ENCODE results near the gene FKRP. TPM values are rescaled to one million over a fixed set of nuclear protein-coding genes. Genes with fewer than 3 reads are reported as not detected.
"Not testable (repeated sequence)": the region's sequence is repeated elsewhere in the genome, so short reads cannot be mapped to it uniquely, and the experiment has no call there.

Gene FKRP
- total and polyA plus RNA-seq, 2 donors (not counting 1 experiment from before 2014, with no cell fraction given), result 11.8 to 12.2 TPM

- Histone ChIP-seq H3K79me2 (ENCODE audit: control insufficient read depth, insufficient read depth, low read length) (no peaks in the 10 kb centered on the region), H3K4me3 (replicated peaks in 1 of 4; ENCODE audit: control extremely low read depth in 1 of 4, insufficient read depth in 1 of 4, low read depth in 3 of 4, low read length in 4 of 4) (no peak overlapping the region), H3K9me3 (ENCODE audit: control insufficient read depth, insufficient read depth, low read depth, low read length) (no peaks in the 10 kb centered on the region), H3K4me1 (ENCODE audit: control insufficient read depth, extremely low read depth, insufficient read depth, low read length) (no peaks in the 10 kb centered on the region), H3K4me2 (ENCODE audit: extremely low read depth, insufficient read depth, low read length) (no peak overlapping the region), H3K27me3 (ENCODE audit: control insufficient read depth, insufficient read depth, low read length) (no peaks in the 10 kb centered on the region), H3K9ac (ENCODE audit: insufficient read depth, low read length) (no peak overlapping the region), H4K20me1 (ENCODE audit: control insufficient read depth, extremely low read depth, insufficient read depth, low read length) (no peaks in the 10 kb centered on the region), H3K36me3 (ENCODE audit: control insufficient read depth, insufficient read depth, low read length) (no peaks in the 10 kb centered on the region), H3K27ac (ENCODE audit: insufficient read depth, low read length) (no peak overlapping the region), H2AFZ (ENCODE audit: low read length) (no peak overlapping the region)
- TF ChIP-seq, protein P1, sequence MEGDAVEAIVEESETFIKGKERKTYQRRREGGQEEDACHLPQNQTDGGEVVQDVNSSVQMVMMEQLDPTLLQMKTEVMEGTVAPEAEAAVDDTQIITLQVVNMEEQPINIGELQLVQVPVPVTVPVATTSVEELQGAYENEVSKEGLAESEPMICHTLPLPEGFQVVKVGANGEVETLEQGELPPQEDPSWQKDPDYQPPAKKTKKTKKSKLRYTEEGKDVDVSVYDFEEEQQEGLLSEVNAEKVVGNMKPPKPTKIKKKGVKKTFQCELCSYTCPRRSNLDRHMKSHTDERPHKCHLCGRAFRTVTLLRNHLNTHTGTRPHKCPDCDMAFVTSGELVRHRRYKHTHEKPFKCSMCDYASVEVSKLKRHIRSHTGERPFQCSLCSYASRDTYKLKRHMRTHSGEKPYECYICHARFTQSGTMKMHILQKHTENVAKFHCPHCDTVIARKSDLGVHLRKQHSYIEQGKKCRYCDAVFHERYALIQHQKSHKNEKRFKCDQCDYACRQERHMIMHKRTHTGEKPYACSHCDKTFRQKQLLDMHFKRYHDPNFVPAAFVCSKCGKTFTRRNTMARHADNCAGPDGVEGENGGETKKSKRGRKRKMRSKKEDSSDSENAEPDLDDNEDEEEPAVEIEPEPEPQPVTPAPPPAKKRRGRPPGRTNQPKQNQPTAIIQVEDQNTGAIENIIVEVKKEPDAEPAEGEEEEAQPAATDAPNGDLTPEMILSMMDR (conservative IDR thresholded peaks at IDR 0.05 in 1 of 2, IDR thresholded peaks at IDR 0.05 in 1 of 2; ENCODE audit: low read depth in 1 of 2, low read length in 2 of 2), result no peak
- TF ChIP-seq EZH2 (IDR thresholded peaks at IDR 0.05; ENCODE audit: low read length, missing control alignments), result no peak
- no peak for DNase-seq (ENCODE audit: low read depth in 2 of 2)
Observed at GRCh38 chr19:46803555-46803954, 57.7 kb downstream of the FKRP start.

DNA sequence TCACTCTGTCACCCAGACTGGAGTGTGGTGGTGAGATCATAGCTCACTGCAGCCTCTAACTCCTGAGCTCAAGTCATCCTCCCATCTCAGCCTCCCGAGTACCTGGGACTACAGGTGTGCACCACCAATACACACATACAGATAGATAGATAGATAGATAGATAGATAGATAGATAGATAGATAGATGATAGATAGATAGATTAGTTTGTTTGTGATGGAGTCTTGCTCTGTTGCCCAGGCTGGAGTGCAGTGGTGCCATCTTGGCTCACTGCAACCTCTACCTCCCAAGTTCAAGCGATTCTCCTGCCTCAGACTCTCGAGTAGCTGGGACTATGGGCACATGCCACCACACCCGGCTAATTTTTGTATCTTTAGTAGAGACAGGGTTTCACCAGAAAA, 58.6 kb downstream of the FKRP start:
- not testable (repeated sequence) for H3K27me3 ChIP-seq (ENCODE audit: control insufficient read depth, insufficient read depth, low read length); H3K4me3 ChIP-seq (replicated peaks in 1 of 4; ENCODE audit: control extremely low read depth in 1 of 4, insufficient read depth in 1 of 4, low read depth in 3 of 4, low read length in 4 of 4); H3K4me1 ChIP-seq (ENCODE audit: control insufficient read depth, extremely low read depth, insufficient read depth, low read length); DNase-seq (ENCODE audit: low read depth in 2 of 2); H3K9ac ChIP-seq (ENCODE audit: insufficient read depth, low read length); H2AFZ ChIP-seq (ENCODE audit: low read length); H3K9me3 ChIP-seq (ENCODE audit: control insufficient read depth, insufficient read depth, low read depth, low read length); H3K79me2 ChIP-seq (ENCODE audit: control insufficient read depth, insufficient read depth, low read length); H3K4me2 ChIP-seq (ENCODE audit: extremely low read depth, insufficient read depth, low read length); H4K20me1 ChIP-seq (ENCODE audit: control insufficient read depth, extremely low read depth, insufficient read depth, low read length); H3K36me3 ChIP-seq (ENCODE audit: control insufficient read depth, insufficient read depth, low read length); H3K27ac ChIP-seq (ENCODE audit: insufficient read depth, low read length)

DNA sequence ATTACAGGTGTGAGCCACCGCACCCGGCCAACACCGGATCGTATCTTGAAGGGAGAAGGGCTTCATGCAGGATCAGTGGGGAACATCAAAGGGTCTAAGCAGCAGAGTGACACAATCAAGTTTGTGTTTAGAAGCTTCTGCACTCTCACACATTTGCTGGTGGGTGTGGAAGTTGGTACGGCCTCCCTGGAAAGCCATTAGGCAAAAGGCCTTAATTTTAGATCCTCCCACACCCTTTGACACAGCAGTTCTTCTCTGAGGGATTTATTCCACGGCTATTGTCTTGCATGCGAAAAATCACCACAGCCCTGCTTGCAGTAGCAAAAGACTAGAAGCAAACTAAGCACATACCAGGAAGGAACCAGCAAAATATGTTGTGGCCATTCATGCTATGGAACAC, 60.8 kb downstream of the FKRP start:
- DNase-seq (ENCODE audit: low read depth in 2 of 2), result no peak
- Histone ChIP-seq H3K79me2 (ENCODE audit: control insufficient read depth, insufficient read depth, low read length) (no peaks in the 10 kb centered on the region), H2AFZ (ENCODE audit: low read length) (no peak overlapping the region), H4K20me1 (ENCODE audit: control insufficient read depth, extremely low read depth, insufficient read depth, low read length) (no peaks in the 10 kb centered on the region), H3K4me3 (replicated peaks in 1 of 4; ENCODE audit: control extremely low read depth in 1 of 4, insufficient read depth in 1 of 4, low read depth in 3 of 4, low read length in 4 of 4) (no peak overlapping the region), H3K9ac (ENCODE audit: insufficient read depth, low read length) (no peak overlapping the region), H3K27ac (ENCODE audit: insufficient read depth, low read length) (no peak overlapping the region), H3K4me1 (ENCODE audit: control insufficient read depth, extremely low read depth, insufficient read depth, low read length) (no peaks in the 10 kb centered on the region), H3K27me3 (ENCODE audit: control insufficient read depth, insufficient read depth, low read length) (no peaks in the 10 kb centered on the region), H3K4me2 (ENCODE audit: extremely low read depth, insufficient read depth, low read length) (no peak overlapping the region), H3K36me3 (ENCODE audit: control insufficient read depth, insufficient read depth, low read length) (no peaks in the 10 kb centered on the region), H3K9me3 (ENCODE audit: control insufficient read depth, insufficient read depth, low read depth, low read length) (no peaks in the 10 kb centered on the region)
- TF ChIP-seq, protein P1 (conservative IDR thresholded peaks at IDR 0.05 in 1 of 2, IDR thresholded peaks at IDR 0.05 in 1 of 2; ENCODE audit: low read depth in 1 of 2, low read length in 2 of 2), result no peak
- TF ChIP-seq EZH2 (IDR thresholded peaks at IDR 0.05; ENCODE audit: low read length, missing control alignments), result no peak

Other genes with a start within 250 kb of the FKRP start
- gene CALM3, start 144.7 kb upstream of the FKRP start, total RNA-seq, result 92.5 and 160 TPM in 2 replicates
- gene CALM3, start 144.7 kb upstream of the FKRP start, polyA plus RNA-seq, result 901 and 1,408 TPM in 2 replicates
- 10.3 and 16.5 TPM in 2 replicates for gene PTGIR, start 121.0 kb upstream of the FKRP start, total RNA-seq
- 8.4 and 27.8 TPM in 2 replicates for gene PTGIR, start 121.0 kb upstream of the FKRP start, polyA plus RNA-seq
- gene GNG8, start 109.9 kb upstream of the FKRP start, total RNA-seq, result not detected in 2 replicates
- not detected in 2 replicates for gene GNG8, start 109.9 kb upstream of the FKRP start, polyA plus RNA-seq
- 4.1 and 5.6 TPM in 2 replicates for gene DACT3, start 84.9 kb upstream of the FKRP start, total RNA-seq
- gene DACT3, start 84.9 kb upstream of the FKRP start, polyA plus RNA-seq, result 9.3 and 11.5 TPM in 2 replicates
- 8.2 and 11.6 TPM in 2 replicates for gene PRKD2, start 28.9 kb upstream of the FKRP start, total RNA-seq
- 8.1 and 10.8 TPM in 2 replicates for gene PRKD2, start 28.9 kb upstream of the FKRP start, polyA plus RNA-seq
- 52.9 and 56.0 TPM in 2 replicates for gene STRN4, start 393 bp downstream of the FKRP start, total RNA-seq
- gene STRN4, start 393 bp downstream of the FKRP start, polyA plus RNA-seq, result 33.7 and 39.9 TPM in 2 replicates
- gene SLC1A5, start 42.5 kb downstream of the FKRP start, total RNA-seq, result 171 and 281 TPM in 2 replicates
- gene SLC1A5, start 42.5 kb downstream of the FKRP start, polyA plus RNA-seq, result 107 and 114 TPM in 2 replicates
- 111 and 143 TPM in 2 replicates for gene AP2S1, start 104.8 kb downstream of the FKRP start, total RNA-seq
- 201 and 233 TPM in 2 replicates for gene AP2S1, start 104.8 kb downstream of the FKRP start, polyA plus RNA-seq
- 37.5 and 47.6 TPM in 2 replicates for gene ARHGAP35, start 114.9 kb downstream of the FKRP start, total RNA-seq
- gene ARHGAP35, start 114.9 kb downstream of the FKRP start, polyA plus RNA-seq, result 26.0 and 27.9 TPM in 2 replicates